Lung (tissue), 12 donors: Measurements from ENCODE around the gene ATP8B3. TPM values are rescaled to one million over a fixed set of nuclear protein-coding genes. Genes with fewer than 3 reads are reported as not detected.

ENCODE experiments used
- ATAC-seq: fragments of 200-7000 bp; cut with Tn5 transposase; one replicate; pipeline ENCODE4 v1.9.1; 2020; ENCODE audit warnings: moderate number of reproducible peaks; ENCODE audit not compliant: insufficient read depth, low FRiP score
- DNase-seq, 3 donors: peaks; one replicate each; pipeline ENCODE4 v3.0.0-alpha.2; 2013 to 2017
- H3K27ac ChIP-seq, 2 donors: one replicate each; pipeline ENCODE4 v1.5.1; 2013; ENCODE audit warnings: mild to moderate bottlenecking in 2 of 2, moderate library complexity in 2 of 2, control low read depth in 1 of 2, inconsistent platforms in 1 of 2, low read depth in 1 of 2, low read length in 1 of 2
- H3K27me3 ChIP-seq, 3 donors: one replicate each; pipeline ENCODE4 v1.5.1; 2013; ENCODE audit warnings: low read length in 2 of 3; ENCODE audit not compliant: control insufficient read depth in 3 of 3, insufficient read depth in 3 of 3
- H3K36me3 ChIP-seq, 4 donors: one replicate each; pipeline ENCODE4 v1.5.1; 2013; ENCODE audit warnings: low read length in 4 of 4, mild to moderate bottlenecking in 1 of 4, moderate library complexity in 1 of 4; ENCODE audit not compliant: control insufficient read depth in 4 of 4, insufficient read depth in 4 of 4
- H3K4me1 ChIP-seq, 5 donors: one replicate each; pipeline ENCODE4 v1.5.1; 2013; ENCODE audit warnings: low read length in 5 of 5, mild to moderate bottlenecking in 2 of 5, moderate library complexity in 1 of 5; ENCODE audit not compliant: control insufficient read depth in 5 of 5, insufficient read depth in 5 of 5
- H3K4me3 ChIP-seq: one replicate; pipeline ENCODE4 v1.5.1; 2013; ENCODE audit warnings: mild to moderate bottlenecking, control low read depth, moderate library complexity
- H3K9ac ChIP-seq, 2 donors: one replicate each; pipeline ENCODE4 v1.5.1; 2013; ENCODE audit warnings: low read length in 2 of 2, control low read depth in 1 of 2; ENCODE audit not compliant: insufficient read depth in 1 of 2
- H3K9me3 ChIP-seq, 4 donors: one replicate each; pipeline ENCODE4 v1.5.1; 2013; ENCODE audit warnings: low read length in 3 of 4, mild to moderate bottlenecking in 1 of 4, moderate library complexity in 1 of 4; ENCODE audit not compliant: control insufficient read depth in 4 of 4, insufficient read depth in 3 of 4
- WGBS, 2 donors: extraction: QIAGEN DNeasy Blood & Tissue Kit; methylation state at CpG; one replicate each; pipeline ENCODE4 v1.1.7; 2013; 5-methylcytosine and 5-hydroxymethylcytosine counted together
- polyA plus RNA-seq, 2 donors: library from polyadenylated mRNA; stranded (reverse); fragments of 200-250 nt; gene quantifications; one replicate each; pipeline ENCODE4 v1.2.1, GENCODE V29; 2013
- total RNA-seq, 2 donors: library from RNA; depleted of rRNA in 1 of 2; stranded (reverse); fragments of >200 nt in 1 of 2; gene quantifications; one replicate each; pipeline ENCODE4 v1.2.1, GENCODE V29; 2014 to 2021
- TF ChIP-seq, protein P1 (sequence below): IDR thresholded peaks from 2 replicates; pipeline ENCODE4 v1.5.1; 2012; ENCODE audit warnings: mild to moderate bottlenecking; ENCODE audit errors: control extremely low read depth, extremely low read depth
- donor health status: control.
- donor health status: control.
- donor health status: Bipolar disorder and iron deficiency.
- donor health status: healthy.
- donor health status: DM: yes; HTN: yes; CAD: no.

Gene ATP8B3
- total and polyA plus RNA-seq, 4 donors, result 0.69 to 2.4 (median 1.8) TPM

DNA sequence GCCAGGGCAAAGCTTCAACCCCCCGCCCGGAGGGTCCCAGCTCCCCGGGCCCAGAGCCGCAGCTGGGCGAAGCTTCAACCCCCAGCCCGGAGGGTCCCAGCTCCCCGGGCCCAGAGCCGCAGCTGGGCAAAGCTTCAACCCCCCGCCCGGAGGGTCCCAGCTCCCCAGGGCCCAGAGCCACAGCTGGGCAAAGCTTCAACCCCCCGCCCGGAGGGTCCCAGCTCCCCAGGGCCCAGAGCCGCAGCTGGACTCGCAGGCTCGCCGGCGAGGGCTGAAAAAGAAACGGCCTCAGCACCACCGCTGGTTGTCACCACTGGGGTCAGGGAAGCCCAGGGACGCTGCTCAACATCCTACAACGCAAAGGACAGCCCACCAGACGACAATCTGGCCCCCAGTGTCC is 31.0 kb upstream of the ATP8B3 start:
- no peaks in the 10 kb centered on the region for H3K9me3 ChIP-seq
- H3K27me3 ChIP-seq, result no peaks in the 10 kb centered on the region
- peaks cover 8 to 39% (median 12%) of the 10 kb centered on the region in 5 donors for H3K4me1 ChIP-seq
- H3K36me3 ChIP-seq, result peaks cover 0 to 10% (median 1%) of the 10 kb centered on the region in 4 donors
- no peak overlapping the region for H3K27ac ChIP-seq
- DNase-seq, result no peak
- H3K9ac ChIP-seq, result no peak overlapping the region
- ATAC-seq, result no peak
- TF ChIP-seq, protein P1, sequence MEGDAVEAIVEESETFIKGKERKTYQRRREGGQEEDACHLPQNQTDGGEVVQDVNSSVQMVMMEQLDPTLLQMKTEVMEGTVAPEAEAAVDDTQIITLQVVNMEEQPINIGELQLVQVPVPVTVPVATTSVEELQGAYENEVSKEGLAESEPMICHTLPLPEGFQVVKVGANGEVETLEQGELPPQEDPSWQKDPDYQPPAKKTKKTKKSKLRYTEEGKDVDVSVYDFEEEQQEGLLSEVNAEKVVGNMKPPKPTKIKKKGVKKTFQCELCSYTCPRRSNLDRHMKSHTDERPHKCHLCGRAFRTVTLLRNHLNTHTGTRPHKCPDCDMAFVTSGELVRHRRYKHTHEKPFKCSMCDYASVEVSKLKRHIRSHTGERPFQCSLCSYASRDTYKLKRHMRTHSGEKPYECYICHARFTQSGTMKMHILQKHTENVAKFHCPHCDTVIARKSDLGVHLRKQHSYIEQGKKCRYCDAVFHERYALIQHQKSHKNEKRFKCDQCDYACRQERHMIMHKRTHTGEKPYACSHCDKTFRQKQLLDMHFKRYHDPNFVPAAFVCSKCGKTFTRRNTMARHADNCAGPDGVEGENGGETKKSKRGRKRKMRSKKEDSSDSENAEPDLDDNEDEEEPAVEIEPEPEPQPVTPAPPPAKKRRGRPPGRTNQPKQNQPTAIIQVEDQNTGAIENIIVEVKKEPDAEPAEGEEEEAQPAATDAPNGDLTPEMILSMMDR, result no peak
- 88 to 95% methylated on average over 19 to 22 of the region's 22 CpGs for WGBS, 2 donors
- no peak overlapping the region for H3K4me3 ChIP-seq

DNA sequence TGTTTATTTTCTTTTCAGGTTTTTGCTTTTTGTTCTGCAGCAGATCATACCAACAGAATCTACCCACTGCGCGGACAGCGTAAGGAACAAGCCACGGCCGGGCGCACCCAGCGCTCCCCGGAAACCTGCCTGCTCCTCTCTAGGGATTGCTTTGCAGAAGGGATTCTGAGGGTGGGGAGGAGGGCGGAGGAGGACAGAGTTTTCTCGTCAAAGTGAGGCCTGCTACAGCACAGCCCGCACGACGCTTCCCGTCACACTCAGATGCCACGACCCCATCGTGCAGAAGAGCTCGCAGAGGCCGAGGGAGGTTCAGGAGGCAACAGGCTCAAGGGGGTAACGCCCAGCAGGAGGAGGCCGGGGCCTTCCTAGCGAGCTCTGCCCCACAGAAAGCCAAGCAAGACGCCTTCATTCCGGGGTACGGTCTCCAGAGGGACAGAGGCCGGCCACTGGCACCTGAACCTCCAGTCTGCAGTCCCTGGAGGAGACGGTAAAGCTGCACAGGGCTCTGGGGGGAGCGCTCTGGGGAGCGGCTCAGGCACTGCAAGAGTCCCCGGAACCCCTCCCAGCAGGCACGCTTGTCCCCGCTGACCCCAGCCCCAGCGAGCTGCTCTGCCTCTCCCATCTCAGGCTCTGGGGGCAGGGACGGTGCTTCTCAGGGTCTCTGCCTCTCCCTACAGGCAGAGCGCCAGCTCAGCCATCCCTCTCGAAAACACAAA is 29.3 kb upstream of the ATP8B3 start:
- Histone ChIP-seq H3K9ac (no peak overlapping the region), H3K36me3 (peaks cover 0 to 10% (median 1%) of the 10 kb centered on the region in 4 donors), H3K9me3 (no peaks in the 10 kb centered on the region), H3K4me3 (no peak overlapping the region), H3K27me3 (no peaks in the 10 kb centered on the region), H3K4me1 (peaks cover 0 to 38% (median 3%) of the 10 kb centered on the region in 5 donors), H3K27ac (peak overlapping the region; percentile 25 to 57)
- 71 to 80% methylated on average over 35 of the region's 35 CpGs for WGBS, 2 donors
- TF ChIP-seq, protein P1, result no peak
- no peak for DNase-seq
- no peak for ATAC-seq

DNA sequence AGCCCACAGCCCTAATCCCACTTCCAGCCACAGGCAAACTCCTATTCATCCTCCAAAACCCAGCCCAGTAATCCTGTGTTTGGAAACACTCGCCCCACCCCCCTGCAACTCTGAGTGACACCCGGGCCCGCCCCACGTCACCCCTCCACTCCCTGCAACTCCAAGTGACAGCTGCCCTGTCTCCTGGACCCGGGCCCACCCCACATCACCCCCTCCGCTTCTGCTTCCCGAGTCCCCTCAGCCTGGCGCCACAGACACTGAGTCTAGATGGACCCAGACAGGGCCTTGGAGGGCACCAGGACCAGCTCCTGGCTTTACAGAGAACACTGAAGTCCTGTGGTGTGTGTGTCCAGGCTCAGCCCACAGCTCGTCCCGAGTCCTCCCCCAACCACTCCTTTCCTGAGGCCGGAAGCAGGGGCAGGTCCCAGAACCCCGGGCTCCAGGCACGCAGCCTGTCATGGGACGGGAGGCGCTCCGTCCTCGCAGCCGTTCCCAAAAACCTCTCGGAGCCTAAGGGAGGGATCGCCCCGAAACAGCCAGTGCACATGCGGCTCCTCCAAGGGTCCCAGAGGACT is 28.6 kb upstream of the ATP8B3 start:
- Histone ChIP-seq H3K9me3 (no peaks in the 10 kb centered on the region), H3K27ac (peak overlapping the region; percentile 25 to 57), H3K9ac (no peak overlapping the region), H3K4me3 (no peak overlapping the region), H3K36me3 (peaks cover 0 to 10% (median 1%) of the 10 kb centered on the region in 4 donors), H3K4me1 (peaks cover 0 to 32% (median 0%) of the 10 kb centered on the region in 5 donors), H3K27me3 (no peaks in the 10 kb centered on the region)
- DNase-seq (no peak), ATAC-seq (no peak)
- 68 to 75% methylated on average over 22 of the region's 22 CpGs for WGBS, 2 donors
- TF ChIP-seq, protein P1, result no peak
